ACC112 (cell line): Measurements from ENCODE around the gene SRC.

Experiments
- H2AFZ ChIP-seq: fragments of 200-600 bp; sonication (generic); one replicate; pipeline ENCODE4 v1.6.0; 2017; ENCODE audit warnings: antibody characterized with exemption, low read length; ENCODE audit not compliant: unreplicated experiment
- H3K27ac ChIP-seq: fragments of 200-600 bp; sonication (generic); 2 replicates; pipeline ENCODE4 v1.5.1; 2014; ENCODE audit warnings: low read depth, mild to moderate bottlenecking, antibody characterized with exemption, low read length, moderate library complexity
- H3K27me3 ChIP-seq: fragments of 200-600 bp; sonication (generic); 2 replicates; pipeline ENCODE4 v1.6.1; 2014; ENCODE audit warnings: mild to moderate bottlenecking, antibody characterized with exemption, low read length, moderate library complexity, mixed read lengths; ENCODE audit not compliant: insufficient read depth
- H3K36me3 ChIP-seq: fragments of 200-600 bp; sonication (generic); 2 replicates; pipeline ENCODE4 v1.6.1; 2016; ENCODE audit warnings: mild to moderate bottlenecking, antibody characterized with exemption, low read length, moderate library complexity, mixed read lengths; ENCODE audit not compliant: insufficient read depth
- H3K4me1 ChIP-seq: fragments of 200-600 bp; sonication (generic); one replicate; pipeline ENCODE4 v1.6.1; 2016; ENCODE audit warnings: low read length, mixed read lengths; ENCODE audit not compliant: insufficient read depth, unreplicated experiment, control insufficient read depth
- H3K4me3 ChIP-seq: fragments of 200-600 bp; sonication (generic); 2 replicates; pipeline ENCODE4 v1.5.1; 2014; ENCODE audit warnings: mild to moderate bottlenecking, low read depth, low read length
- H3K79me2 ChIP-seq: fragments of 200-600 bp; sonication (generic); one replicate; pipeline ENCODE4 v1.6.0; 2016; ENCODE audit warnings: low read length; ENCODE audit not compliant: control insufficient read depth, unreplicated experiment, insufficient read depth

Gene SRC

GRCh38 chr20:37328149-37328945 is 17.6 kb upstream of the SRC start:
- Histone ChIP-seq H2AFZ (peak overlapping the region; percentile 87), H3K36me3 (no peaks in the 10 kb centered on the region), H3K27ac (no peak overlapping the region), H3K4me1 (peaks cover 11% of the 10 kb centered on the region), H3K79me2 (no peaks in the 10 kb centered on the region), H3K4me3 (peak overlapping the region; percentile 32; the same call in 1 of the 2 replicates), H3K27me3 (no peaks in the 10 kb centered on the region)

GRCh38 chr20:37329481-37330165 is 16.3 kb upstream of the SRC start:
- Histone ChIP-seq H3K4me1 (peaks cover 6% of the 10 kb centered on the region), H3K27me3 (no peaks in the 10 kb centered on the region), H3K36me3 (no peaks in the 10 kb centered on the region), H3K4me3 (no peak overlapping the region), H3K27ac (no peak overlapping the region), H3K79me2 (no peaks in the 10 kb centered on the region), H2AFZ (no peak overlapping the region)

GRCh38 chr20:37330316-37330715 is 15.6 kb upstream of the SRC start:
- Histone ChIP-seq H3K4me3 (no peak overlapping the region), H3K27me3 (no peaks in the 10 kb centered on the region), H3K79me2 (no peaks in the 10 kb centered on the region), H2AFZ (no peak overlapping the region), H3K4me1 (peaks cover 6% of the 10 kb centered on the region), H3K36me3 (no peaks in the 10 kb centered on the region), H3K27ac (no peak overlapping the region)

DNA sequence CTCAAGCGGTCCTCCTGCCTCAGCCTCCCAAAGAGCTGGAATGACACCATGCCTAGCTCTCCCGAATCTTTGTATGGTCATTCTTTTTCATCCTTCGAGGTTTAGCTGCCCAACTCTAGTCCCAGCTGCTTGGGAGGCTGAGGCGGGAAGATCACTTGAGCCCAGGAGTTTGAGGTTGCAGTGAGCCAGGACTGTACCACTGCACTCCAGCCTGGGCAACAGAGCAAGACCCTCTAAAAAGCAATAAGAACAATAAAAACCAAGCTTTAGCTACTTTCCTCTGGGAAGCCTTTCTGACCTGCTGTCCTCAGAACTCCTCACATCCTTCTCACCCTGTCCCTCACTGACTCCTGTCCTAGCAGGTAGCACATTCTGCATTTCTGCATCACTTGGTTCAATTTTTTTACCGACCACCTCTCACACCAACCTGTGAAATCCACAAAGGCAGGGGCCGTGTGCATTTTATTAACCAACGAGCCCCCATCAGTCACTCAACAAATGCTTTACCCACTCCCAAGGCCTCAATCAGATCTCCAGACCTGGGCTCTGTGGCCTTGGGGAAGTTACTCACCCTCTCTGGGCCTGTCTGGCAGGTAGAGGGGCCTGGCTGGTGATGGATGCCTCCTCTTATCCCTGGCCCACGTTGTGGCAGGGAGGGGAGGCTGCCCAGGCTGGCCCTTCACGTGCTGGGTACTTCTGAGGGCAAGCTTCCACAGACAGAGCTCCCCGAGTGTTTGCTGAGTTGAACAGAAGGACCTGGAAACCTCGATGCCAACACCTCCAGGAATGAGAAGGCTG is 14.7 kb upstream of the SRC start:
- no peak overlapping the region for H2AFZ ChIP-seq
- no peak overlapping the region for H3K4me3 ChIP-seq
- no peaks in the 10 kb centered on the region for H3K27me3 ChIP-seq
- no peak overlapping the region for H3K27ac ChIP-seq
- H3K79me2 ChIP-seq = no peaks in the 10 kb centered on the region
- peaks cover 15% of the 10 kb centered on the region for H3K4me1 ChIP-seq
- no peaks in the 10 kb centered on the region for H3K36me3 ChIP-seq

GRCh38 chr20:37333130-37333847 is 12.7 kb upstream of the SRC start:
- Histone ChIP-seq H3K79me2 (no peaks in the 10 kb centered on the region), H3K4me1 (peaks cover 18% of the 10 kb centered on the region), H3K4me3 (no peak overlapping the region), H3K36me3 (no peaks in the 10 kb centered on the region), H3K27ac (no peak overlapping the region), H3K27me3 (no peaks in the 10 kb centered on the region), H2AFZ (no peak overlapping the region)

- Histone ChIP-seq H3K27me3 (no peaks in the 10 kb centered on the region), H2AFZ (no peak overlapping the region), H3K79me2 (no peaks in the 10 kb centered on the region), H3K36me3 (no peaks in the 10 kb centered on the region), H3K4me3 (no peak overlapping the region), H3K27ac (no peak overlapping the region), H3K4me1 (peaks cover 18% of the 10 kb centered on the region)
These were observed 12.1 kb upstream of the SRC start for GRCh38 chr20:37333848-37334318.

- Histone ChIP-seq H3K36me3 (no peaks in the 10 kb centered on the region), H3K4me1 (peaks cover 18% of the 10 kb centered on the region), H2AFZ (no peak overlapping the region), H3K27ac (no peak overlapping the region), H3K27me3 (no peaks in the 10 kb centered on the region), H3K4me3 (no peak overlapping the region), H3K79me2 (no peaks in the 10 kb centered on the region)
These were observed 11.5 kb upstream of the SRC start for GRCh38 chr20:37334450-37334849.

- H3K36me3 ChIP-seq = no peaks in the 10 kb centered on the region
- H3K4me3 ChIP-seq = no peak overlapping the region
- H2AFZ ChIP-seq = peak overlapping the region; percentile 53
- H3K27me3 ChIP-seq = no peaks in the 10 kb centered on the region
- H3K27ac ChIP-seq = peak overlapping the region; percentile 16; the same call in 1 of the 2 replicates
- no peaks in the 10 kb centered on the region for H3K79me2 ChIP-seq
- H3K4me1 ChIP-seq = peaks cover 18% of the 10 kb centered on the region
These were observed 10.1 kb upstream of the SRC start for GRCh38 chr20:37335642-37336368.

GRCh38 chr20:37336369-37337207 is 9.4 kb upstream of the SRC start:
- Histone ChIP-seq H3K27ac (peak overlapping the region; percentile 16; the same call in 1 of the 2 replicates), H2AFZ (peak overlapping the region; percentile 53), H3K36me3 (no peaks in the 10 kb centered on the region), H3K27me3 (no peaks in the 10 kb centered on the region), H3K4me1 (peaks cover 18% of the 10 kb centered on the region), H3K4me3 (no peak overlapping the region), H3K79me2 (no peaks in the 10 kb centered on the region)
